Measurements from ENCODE around the gene IER3. TPM values are rescaled to one million over a fixed set of nuclear protein-coding genes. Genes with fewer than 3 reads are reported as not detected.

IER3 gene
- total and polyA plus RNA-seq, 2 of the 13 experiments (the other 11 are each of a cell fraction or from before 2014, with no cell fraction given) = 51.1 to 131 TPM

GRCh38 chr6:30730601-30731435, 13.5 kb downstream of the IER3 start (continued):
- TF ChIP-seq ZNF235 (CRISPR knock-in tag; IDR thresholded peaks at IDR 0.05; ENCODE audit: borderline replicate concordance) (no peak), ZNF891 (CRISPR knock-in tag; IDR thresholded peaks at IDR 0.05) (peak; percentile 76), NCOA2 (CRISPR knock-in tag; IDR thresholded peaks at IDR 0.05) (no peak), ZBTB38 (CRISPR knock-in tag; IDR thresholded peaks at IDR 0.05) (peak; percentile 100), ARNTL (CRISPR knock-in tag; IDR thresholded peaks at IDR 0.05) (no peak), AHR (CRISPR knock-in tag; IDR thresholded peaks at IDR 0.05) (0 out of 2 replicates have a peak, but pooled peaks have one; percentile 37), ZNF333 (CRISPR knock-in tag; IDR thresholded peaks at IDR 0.05; ENCODE audit: borderline replicate concordance) (no peak), SMC3 (IDR thresholded peaks at IDR 0.05; ENCODE audit: low read length) (peak; percentile 37; the same call in 1 of the 2 replicates), ZNF614 (CRISPR knock-in tag; IDR thresholded peaks at IDR 0.05; ENCODE audit: borderline replicate concordance) (peak; percentile 76; the same call in 1 of the 2 replicates), ZNF256 (CRISPR knock-in tag; conservative IDR thresholded peaks at IDR 0.05) (no peak), ATM (IDR thresholded peaks at IDR 0.05; ENCODE audit: borderline replicate concordance) (no peak)

DNA sequence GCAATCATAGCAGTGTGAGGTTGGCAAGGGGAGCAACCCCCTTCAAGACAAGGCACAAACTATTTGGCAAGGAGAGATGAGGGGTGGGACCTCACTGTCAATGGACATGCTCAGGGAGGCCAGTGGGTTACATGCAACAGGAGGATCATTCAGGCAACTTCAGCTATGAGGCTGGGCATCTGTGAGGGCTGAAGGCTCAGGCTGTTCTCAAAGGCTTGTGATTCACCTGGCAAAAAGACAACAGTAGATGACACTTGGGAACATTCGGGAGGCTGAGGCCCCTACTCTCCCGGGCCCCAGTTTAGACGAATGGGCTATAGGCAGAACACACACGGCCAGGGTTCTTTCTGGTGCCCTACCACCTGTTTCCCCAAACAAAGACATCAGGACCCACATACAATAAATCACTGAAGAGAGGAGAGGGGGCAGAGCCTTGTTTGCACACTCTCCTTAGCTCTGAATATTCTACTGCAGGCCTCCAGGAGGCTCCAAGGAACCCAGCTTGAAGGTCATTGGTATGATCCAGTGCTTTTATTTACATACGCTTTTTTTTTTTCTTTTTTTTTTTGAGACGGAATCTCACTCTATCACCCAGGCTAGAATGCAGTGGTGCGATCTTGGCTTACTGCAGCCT, 16.3 kb downstream of the IER3 start:
- H3K9ac ChIP-seq (ENCODE audit: insufficient read depth, low read depth, low read length) = no peak overlapping the region
- H2AFZ ChIP-seq (ENCODE audit: low read length) = no peak overlapping the region
- H4K20me1 ChIP-seq (ENCODE audit: insufficient read depth, low read length) = peaks cover 28% of the 10 kb centered on the region
- in situ Hi-C loops (cut with HindIII; ENCODE audit: extremely low pct_ligation_motif_present, low pct_unique_long_range_greater_than_20kb) = loop anchor here (10.0 kb wide), 1 partner anchor 243 kb away; the partner anchor contains the start of gene HLA-E
- ATAC-seq (no peak; the same call in 2 of the 3 replicates), DNase-seq (ENCODE audit: low spot score) (no peak), FAIRE-seq (no peak)
- POLR2A ChIA-PET = interaction anchor here (0.6 to 3.5 kb wide), 11 partner anchors 11 to 154 kb away, joined by 3 to 31 read pairs (median 3); partner anchors contain the start of genes FLOT1, IER3, MDC1 and NRM
- WGBS (ENCODE audit: low lambda C conversion rate) = 85% methylated on average over 7 of the region's 7 CpGs
- intact Hi-C loops (cut with micrococcal nuclease; ENCODE audit: unreplicated experiment) = no loop called here
- H3K79me2 ChIP-seq (ENCODE audit: insufficient read depth, low read length) = peaks cover 10% of the 10 kb centered on the region
- CTCF ChIA-PET (ENCODE audit: low intra/inter-chr PET ratio, low total read pairs) = no interaction called here
- H3K36me3 ChIP-seq (replicated peaks in 1 of 2; ENCODE audit: control insufficient read depth in 1 of 2, insufficient read depth in 2 of 2, low read length in 2 of 2) = peaks cover 25 to 62% of the 10 kb centered on the region in 2 experiments
- no peak overlapping the region for H3K4me2 ChIP-seq (ENCODE audit: low read depth, low read length)
- peaks cover 50% of the 10 kb centered on the region for H3K4me1 ChIP-seq (ENCODE audit: insufficient read depth, low read length)
- no TSS peak for BruUV-seq (replicated peaks)
- H3K9me3 ChIP-seq (ENCODE audit: low read length) = no peaks in the 10 kb centered on the region
- H3K27me3 ChIP-seq (ENCODE audit: control insufficient read depth in 1 of 2, insufficient read depth in 2 of 2, low read length in 2 of 2) = no peaks in the 10 kb centered on the region
- no peak overlapping the region for H3K27ac ChIP-seq (ENCODE audit: extremely low read length, insufficient read depth, low read length)
- H3K4me3 ChIP-seq (replicated peaks in 1 of 3; ENCODE audit: insufficient read depth in 1 of 3, low read depth in 2 of 3, low read length in 3 of 3) = no peak overlapping the region
- TF ChIP-seq RFX3 (CRISPR knock-in tag; IDR thresholded peaks at IDR 0.05) = no peak
- no peak for TF ChIP-seq RBM22 (optimal IDR thresholded peaks at IDR 0.05; ENCODE audit: low read length)
- TF ChIP-seq REL (CRISPR knock-in tag; conservative IDR thresholded peaks at IDR 0.05) = no peak
- no peak for TF ChIP-seq ZNF407 (CRISPR knock-in tag; IDR thresholded peaks at IDR 0.05; ENCODE audit: not compliant biosample characterization)
